Mammary epithelial cell (primary cell): ENCODE results near the gene KDM8.

Experiments
- CTCF ChIP-seq, 2 donors: IDR thresholded peaks in 1 of 2; conservative IDR thresholded peaks in 1 of 2; 2 replicates each; pipeline ENCODE4 v1.5.1; 2011 to 2012; ENCODE audit warnings: inconsistent platforms in 2 of 2, low read length in 2 of 2, mild to moderate bottlenecking in 2 of 2, control low read depth in 1 of 2, low read depth in 1 of 2; ENCODE audit not compliant: insufficient read depth in 1 of 2; ENCODE audit errors: extremely low read depth in 1 of 2
- EZH2 ChIP-seq: IDR thresholded peaks from 2 replicates; pipeline ENCODE4 v1.6.1; 2012; ENCODE audit warnings: low read length, inconsistent platforms, borderline replicate concordance

GRCh38 chr16:27238591-27238990 is 35.3 kb downstream of the KDM8 start:
- TF ChIP-seq CTCF (conservative IDR thresholded peaks at IDR 0.05 in 1 of 2, IDR thresholded peaks at IDR 0.05 in 1 of 2; ENCODE audit: extremely low read depth in 1 of 2, insufficient read depth in 1 of 2, low read depth in 1 of 2, low read length in 2 of 2) (no peak), EZH2 (no peak)
